Neural progenitor cell (in vitro differentiated cells): ENCODE data around the gene CHRND. TPM values are rescaled to one million over a fixed set of nuclear protein-coding genes. Genes with fewer than 3 reads are reported as not detected.

Experiments used
- DNase-seq: peaks from one replicate; pipeline ENCODE4 v3.0.0-alpha.2; 2016; ENCODE audit warnings: low spot score
- H2AFZ ChIP-seq: fragments of 200-600 bp; sonication (generic); replicated peaks from 2 replicates; pipeline ENCODE4 v1.6.1; 2016; ENCODE audit warnings: antibody characterized with exemption
- H3F3A ChIP-seq: fragments of 200-600 bp; sonication (generic); 2 replicates; pipeline ENCODE4 v1.6.1; 2016; ENCODE audit warnings: antibody characterized with exemption, low read depth
- H3K27ac ChIP-seq: fragments of 200-600 bp; sonication (generic); 2 replicates; pipeline ENCODE4 v1.5.1; 2016; ENCODE audit warnings: mild to moderate bottlenecking
- H3K27me3 ChIP-seq: fragments of 200-600 bp; sonication (generic); 2 replicates; pipeline ENCODE4 v1.6.1; 2016; ENCODE audit warnings: mild to moderate bottlenecking, moderate library complexity
- H3K36me3 ChIP-seq: fragments of 200-600 bp; sonication (generic); 2 replicates; pipeline ENCODE4 v1.5.1; 2016
- H3K4me1 ChIP-seq: fragments of 200-600 bp; sonication (generic); 2 replicates; pipeline ENCODE4 v1.6.1; 2016; ENCODE audit warnings: mixed run types
- H3K4me2 ChIP-seq: fragments of 200-600 bp; sonication (generic); 2 replicates; pipeline ENCODE4 v1.6.1; 2016
- H3K4me3 ChIP-seq: fragments of 200-600 bp; sonication (generic); 2 replicates; pipeline ENCODE4 v1.5.1; 2016
- H3K79me2 ChIP-seq: fragments of 200-600 bp; sonication (generic); 2 replicates; pipeline ENCODE4 v1.6.1; 2016; ENCODE audit warnings: low read depth
- H3K9ac ChIP-seq: fragments of 200-600 bp; sonication (generic); 2 replicates; pipeline ENCODE4 v1.6.1; 2016
- H3K9me3 ChIP-seq: fragments of 200-600 bp; sonication (generic); 2 replicates; pipeline ENCODE4 v1.5.1; 2016; ENCODE audit warnings: low read depth
- H4K20me1 ChIP-seq: fragments of 200-600 bp; sonication (generic); 2 replicates; pipeline ENCODE4 v1.6.1; 2016; ENCODE audit warnings: low read depth
- H3K27ac Mint-ChIP-seq: 3 replicates; pipeline ENCODE4 v1.8.0; 2021; ENCODE audit warnings: mixed read lengths
- H3K27me3 Mint-ChIP-seq: 2 replicates; pipeline ENCODE4 v1.8.0; 2022; ENCODE audit warnings: low read depth, mild to moderate bottlenecking, inconsistent platforms, moderate library complexity, mixed read lengths; ENCODE audit not compliant: insufficient read depth
- H3K36me3 Mint-ChIP-seq: 3 replicates; pipeline ENCODE4 v1.8.0; 2021; ENCODE audit warnings: mixed read lengths
- H3K4me1 Mint-ChIP-seq: 3 replicates; pipeline ENCODE4 v1.8.0; 2021; ENCODE audit warnings: mixed read lengths
- H3K4me3 Mint-ChIP-seq: 3 replicates; pipeline ENCODE4 v1.8.0; 2021; ENCODE audit warnings: mild to moderate bottlenecking, moderate library complexity, mixed read lengths
- H3K9me3 Mint-ChIP-seq: 3 replicates; pipeline ENCODE4 v1.8.0; 2020; ENCODE audit warnings: mixed read lengths
- CTCF ChIP-seq: fragments of 200-600 bp; sonication (generic); IDR thresholded peaks from 2 replicates; pipeline ENCODE4 v1.5.1; 2017; ENCODE audit warnings: antibody characterized with exemption, mild to moderate bottlenecking
- EZH2 ChIP-seq: fragments of 200-600 bp; sonication (generic); IDR thresholded peaks from 2 replicates; pipeline ENCODE4 v1.6.1; 2017; ENCODE audit warnings: antibody characterized with exemption, mild to moderate bottlenecking, moderate library complexity
- EZH2phosphoT487 ChIP-seq: fragments of 200-600 bp; sonication (generic); IDR thresholded peaks from 2 replicates; pipeline ENCODE4 v1.6.1; 2017; ENCODE audit warnings: antibody characterized with exemption
- total RNA-seq: library from RNA; depleted of rRNA; stranded (reverse); fragments of >200 nt; gene quantifications from 2 replicates; pipeline ENCODE4 v1.2.3, GENCODE V29; 2015; ENCODE audit warnings: low replicate concordance

Gene CHRND
- total RNA-seq, result 0.19 TPM in 1 of 2 replicates, not detected in the other

GRCh38 chr2:232525791-232526371, at the start of gene CHRND:
TSS of gene CHRND (plus strand) at chr2:232526160. CDS start at chr2:232526216, 56 bp downstream.
- Mint-ChIP-seq H3K4me1 (peaks cover 7% of the 10 kb centered on the region), H3K27ac (peak within 1 kb of the TSS; percentile 4), H3K36me3 (no peaks in the 10 kb centered on the region), H3K4me3 (no peak within 1 kb of the TSS), H3K27me3 (peaks cover 24% of the 10 kb centered on the region), H3K9me3 (no peaks in the 10 kb centered on the region)
- H3K79me2 ChIP-seq, result no peaks in the 10 kb centered on the region
- H3K4me1 ChIP-seq, result peaks cover 20% of the 10 kb centered on the region
- H3K9ac ChIP-seq, result no peak within 1 kb of the TSS
- no peaks in the 10 kb centered on the region for H3K36me3 ChIP-seq
- H3K4me2 ChIP-seq, result peak within 1 kb of the TSS; percentile 21
- no peak within 1 kb of the TSS for H2AFZ ChIP-seq
- TF ChIP-seq EZH2phosphoT487, result no peak
- H3K4me3 ChIP-seq, result no peak within 1 kb of the TSS
- peaks cover 52% of the 10 kb centered on the region for H3K27me3 ChIP-seq
- H3K27ac ChIP-seq, result no peak within 1 kb of the TSS
- DNase-seq, result peak; percentile 55
- H4K20me1 ChIP-seq, result peaks cover 19% of the 10 kb centered on the region
- H3F3A ChIP-seq, result peaks cover 2% of the 10 kb centered on the region
- H3K9me3 ChIP-seq, result no peaks in the 10 kb centered on the region

GRCh38 chr2:232476791-232477190, 49.2 kb upstream of the CHRND start:
- Histone ChIP-seq H3K4me1 (no peaks in the 10 kb centered on the region), H3K4me3 (no peak overlapping the region), H3F3A (no peaks in the 10 kb centered on the region), H3K79me2 (no peaks in the 10 kb centered on the region), H3K9ac (no peak overlapping the region), H3K27me3 (peaks cover 34% of the 10 kb centered on the region), H3K36me3 (no peaks in the 10 kb centered on the region), H2AFZ (no peak overlapping the region), H3K9me3 (no peaks in the 10 kb centered on the region), H3K4me2 (no peak overlapping the region), H3K27ac (no peak overlapping the region), H4K20me1 (no peaks in the 10 kb centered on the region)
- Mint-ChIP-seq H3K4me3 (no peak overlapping the region), H3K27me3 (peaks cover 19% of the 10 kb centered on the region), H3K9me3 (no peaks in the 10 kb centered on the region), H3K4me1 (peaks cover 19% of the 10 kb centered on the region), H3K27ac (no peak overlapping the region), H3K36me3 (no peaks in the 10 kb centered on the region)
- no peak for DNase-seq
- TF ChIP-seq CTCF, result no peak
- no peak for TF ChIP-seq EZH2phosphoT487
- TF ChIP-seq EZH2, result no peak

- no peaks in the 10 kb centered on the region for H3F3A ChIP-seq
- H3K4me1 ChIP-seq, result no peaks in the 10 kb centered on the region
- no peaks in the 10 kb centered on the region for H3K9me3 ChIP-seq
- no peak for DNase-seq
- no peak overlapping the region for H2AFZ ChIP-seq
- H3K27ac ChIP-seq, result no peak overlapping the region
- Mint-ChIP-seq H3K27me3 (peaks cover 19% of the 10 kb centered on the region), H3K4me1 (peaks cover 19% of the 10 kb centered on the region), H3K27ac (no peak overlapping the region), H3K4me3 (no peak overlapping the region), H3K9me3 (no peaks in the 10 kb centered on the region), H3K36me3 (no peaks in the 10 kb centered on the region)
- no peak for TF ChIP-seq EZH2
- no peak for TF ChIP-seq EZH2phosphoT487
- no peak for TF ChIP-seq CTCF
- H4K20me1 ChIP-seq, result no peaks in the 10 kb centered on the region
- no peak overlapping the region for H3K9ac ChIP-seq
- H3K27me3 ChIP-seq, result peaks cover 36% of the 10 kb centered on the region
- no peak overlapping the region for H3K4me3 ChIP-seq
- no peaks in the 10 kb centered on the region for H3K79me2 ChIP-seq
- no peak overlapping the region for H3K4me2 ChIP-seq
- no peaks in the 10 kb centered on the region for H3K36me3 ChIP-seq
Measured at GRCh38 chr2:232477751-232478510, 48.0 kb upstream of the CHRND start.
